ENCODE results near the gene GSE1.

- TF ChIP-seq POLR2A (IDR thresholded peaks at IDR 0.05), result no peak
- TF ChIP-seq CTCF (IDR thresholded peaks at IDR 0.05), result no peak
These were observed 35.7 kb downstream of the GSE1 start for GRCh38 chr16:85648805-85649204.

Data from testis (tissue), 2 donors.